Keratinocyte (primary cell): ENCODE results near the gene PPIL4. TPM values are rescaled to one million over a fixed set of nuclear protein-coding genes. Genes with fewer than 3 reads are reported as not detected.

Experiments used
- DNase-seq: peaks from one replicate; pipeline ENCODE4 v3.0.0-alpha.2; 2011; ENCODE audit warnings: low read depth, missing footprints, low spot score
- FAIRE-seq: peaks from 2 replicates; lab custom pipeline; 2011; peaks lifted over from hg19 to GRCh38; lab: Jason Lieb, UNC
- H2AFZ ChIP-seq: 2 replicates; pipeline ENCODE4 v1.6.0; 2012; ENCODE audit warnings: low read length, control low read depth, inconsistent platforms; ENCODE audit not compliant: control insufficient read depth
- H3K27ac ChIP-seq: 2 replicates; pipeline ENCODE4 v1.5.1; 2011; ENCODE audit warnings: low read length; ENCODE audit not compliant: control insufficient read depth, insufficient read depth
- H3K27me3 ChIP-seq: 3 replicates; pipeline ENCODE4 v1.6.0; 2011; ENCODE audit warnings: low read length; ENCODE audit not compliant: control insufficient read depth, insufficient read depth; ENCODE audit errors: extremely low read depth
- H3K36me3 ChIP-seq, 2 experiments: 2 replicates in 1 of 2; 3 replicates in 1 of 2; pipeline ENCODE4 v1.5.1; 2011; ENCODE audit warnings: low read length in 2 of 2, mild to moderate bottlenecking in 1 of 2; ENCODE audit not compliant: control insufficient read depth in 2 of 2, insufficient read depth in 2 of 2; ENCODE audit errors: extremely low read depth in 1 of 2
- H3K4me1 ChIP-seq: 3 replicates; pipeline ENCODE4 v1.5.1; 2011; ENCODE audit warnings: low read length; ENCODE audit not compliant: control insufficient read depth, insufficient read depth; ENCODE audit errors: extremely low read depth
- H3K4me2 ChIP-seq: 3 replicates; pipeline ENCODE4 v1.6.0; 2011; ENCODE audit warnings: low read depth, low read length; ENCODE audit not compliant: control insufficient read depth, insufficient read depth; ENCODE audit errors: extremely low read depth
- H3K4me3 ChIP-seq, 3 experiments: fragments of 200-600 bp in 1 of 3; sonication (generic) in 1 of 3; 2 replicates in 2 of 3; 3 replicates in 1 of 3; pipeline ENCODE4 v1.5.1; 2011 to 2016; ENCODE audit warnings: low read length in 3 of 3, mild to moderate bottlenecking in 3 of 3, control low read depth in 2 of 3, inconsistent platforms in 1 of 3, low read depth in 1 of 3, mixed read lengths in 1 of 3, mixed run types in 1 of 3, moderate library complexity in 1 of 3; ENCODE audit not compliant: control insufficient read depth in 2 of 3, insufficient read depth in 2 of 3; ENCODE audit errors: extremely low read depth in 1 of 3
- H3K79me2 ChIP-seq: 2 replicates; pipeline ENCODE4 v1.6.0; 2012; ENCODE audit warnings: low read length; ENCODE audit not compliant: control insufficient read depth, insufficient read depth
- H3K9ac ChIP-seq: 3 replicates; pipeline ENCODE4 v1.6.0; 2011; ENCODE audit warnings: low read length; ENCODE audit not compliant: control insufficient read depth, insufficient read depth; ENCODE audit errors: extremely low read depth
- H3K9me1 ChIP-seq: 3 replicates; pipeline ENCODE4 v1.6.0; 2011; ENCODE audit warnings: low read length; ENCODE audit not compliant: control insufficient read depth, insufficient read depth; ENCODE audit errors: extremely low read depth
- H3K9me3 ChIP-seq: 2 replicates; pipeline ENCODE4 v1.5.1; 2012; ENCODE audit warnings: low read depth, low read length; ENCODE audit not compliant: control insufficient read depth
- H4K20me1 ChIP-seq: 3 replicates; pipeline ENCODE4 v1.6.0; 2011; ENCODE audit warnings: low read length; ENCODE audit not compliant: control insufficient read depth, insufficient read depth; ENCODE audit errors: extremely low read depth
- EZH2 ChIP-seq: IDR thresholded peaks from one replicate; pipeline ENCODE4 v1.6.1; 2012; ENCODE audit warnings: inconsistent platforms, mild to moderate bottlenecking, low read length, moderate library complexity
- dilution Hi-C: fragments of 300-500 bp; cut with MboI; formaldehyde crosslinking; loops from one replicate; pipeline ENCODE4 v1.7.0; 2020; ENCODE audit warnings: low sequenced_read_pairs; ENCODE audit not compliant: extremely low pct_ligation_motif_present
- polyA plus RNA-seq, 5 experiments: library from polyadenylated mRNA; depleted of rRNA in 3 of 5; stranded (reverse) in 3 of 5; stranded (forward) in 1 of 5; unstranded in 1 of 5; fragments of >200 nt; gene quantifications; 1 replicate in 1 of 5; 2 replicates in 3 of 5; 3 replicates in 1 of 5; pipeline versions ENCODE4 v1.2.1 to v1.2.3, GENCODE V29; 2011 to 2012; ENCODE audit warnings: missing spikeins in 2 of 5, low read depth in 1 of 5, low replicate concordance in 1 of 5
- TF ChIP-seq, protein P1 (sequence below), 3 experiments: IDR thresholded peaks in 1 of 3; conservative IDR thresholded peaks in 1 of 3; optimal IDR thresholded peaks in 1 of 3; 2 replicates in 2 of 3; 3 replicates in 1 of 3; pipeline versions ENCODE3 to v1.5.1; 2011; ENCODE audit warnings: low read length in 3 of 3, mild to moderate bottlenecking in 3 of 3, moderate library complexity in 2 of 3, control low read depth in 1 of 3, inconsistent platforms in 1 of 3; ENCODE audit not compliant: insufficient read depth in 2 of 3; ENCODE audit errors: extremely low read depth in 1 of 3

Gene PPIL4
- polyA plus RNA-seq, 1 donor (not counting 4 experiments of a cell fraction or from before 2014, with no cell fraction given) = 14.0 TPM

- Histone ChIP-seq H3K4me2 (no peak overlapping the region), H3K79me2 (no peaks in the 10 kb centered on the region), H3K9ac (no peak overlapping the region), H4K20me1 (no peaks in the 10 kb centered on the region), H3K27ac (no peak overlapping the region), H2AFZ (no peak overlapping the region), H3K36me3 (peaks cover 8 to 12% of the 10 kb centered on the region in 2 experiments), H3K9me1 (no peaks in the 10 kb centered on the region), H3K27me3 (no peaks in the 10 kb centered on the region), H3K9me3 (no peaks in the 10 kb centered on the region), H3K4me3 (no peak overlapping the region), H3K4me1 (no peaks in the 10 kb centered on the region)
- FAIRE-seq = no peak
- DNase-seq = no peak
- TF ChIP-seq, protein P1, sequence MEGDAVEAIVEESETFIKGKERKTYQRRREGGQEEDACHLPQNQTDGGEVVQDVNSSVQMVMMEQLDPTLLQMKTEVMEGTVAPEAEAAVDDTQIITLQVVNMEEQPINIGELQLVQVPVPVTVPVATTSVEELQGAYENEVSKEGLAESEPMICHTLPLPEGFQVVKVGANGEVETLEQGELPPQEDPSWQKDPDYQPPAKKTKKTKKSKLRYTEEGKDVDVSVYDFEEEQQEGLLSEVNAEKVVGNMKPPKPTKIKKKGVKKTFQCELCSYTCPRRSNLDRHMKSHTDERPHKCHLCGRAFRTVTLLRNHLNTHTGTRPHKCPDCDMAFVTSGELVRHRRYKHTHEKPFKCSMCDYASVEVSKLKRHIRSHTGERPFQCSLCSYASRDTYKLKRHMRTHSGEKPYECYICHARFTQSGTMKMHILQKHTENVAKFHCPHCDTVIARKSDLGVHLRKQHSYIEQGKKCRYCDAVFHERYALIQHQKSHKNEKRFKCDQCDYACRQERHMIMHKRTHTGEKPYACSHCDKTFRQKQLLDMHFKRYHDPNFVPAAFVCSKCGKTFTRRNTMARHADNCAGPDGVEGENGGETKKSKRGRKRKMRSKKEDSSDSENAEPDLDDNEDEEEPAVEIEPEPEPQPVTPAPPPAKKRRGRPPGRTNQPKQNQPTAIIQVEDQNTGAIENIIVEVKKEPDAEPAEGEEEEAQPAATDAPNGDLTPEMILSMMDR (optimal IDR thresholded peaks at IDR 0.05 in 1 of 3, IDR thresholded peaks at IDR 0.05 in 1 of 3, conservative IDR thresholded peaks at IDR 0.05 in 1 of 3; ENCODE audit: extremely low read depth in 1 of 3, insufficient read depth in 2 of 3, low read length in 3 of 3) = no peak
- no peak for TF ChIP-seq EZH2
- dilution Hi-C loops = no loop called here
Observed at GRCh38 chr6:149592983-149593382, 47.1 kb upstream of the PPIL4 start.

DNA sequence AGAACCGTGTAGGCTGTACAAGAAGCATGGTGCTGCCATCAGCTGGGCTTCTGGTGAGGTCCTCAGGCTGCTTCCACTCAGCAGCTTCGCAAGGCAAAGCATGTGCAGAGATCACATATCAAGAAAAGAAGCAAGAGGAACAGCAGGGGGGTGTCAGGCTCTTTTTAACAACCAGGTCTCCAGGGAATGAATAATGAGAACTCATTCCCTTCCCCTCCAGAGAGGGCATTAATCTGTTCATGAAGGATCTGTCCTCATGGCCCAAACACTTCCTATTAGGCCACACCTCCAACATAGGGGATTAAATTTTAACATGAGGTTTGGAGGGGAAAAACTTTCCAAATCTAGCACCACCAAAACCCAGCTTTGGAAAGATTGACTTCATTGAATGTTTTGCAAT lies 40.3 kb upstream of the PPIL4 start:
- no peaks in the 10 kb centered on the region for H3K9me1 ChIP-seq
- no peaks in the 10 kb centered on the region for H3K79me2 ChIP-seq
- no peak overlapping the region for H3K9ac ChIP-seq
- no peak overlapping the region for H3K27ac ChIP-seq
- no peaks in the 10 kb centered on the region for H3K9me3 ChIP-seq
- TF ChIP-seq, protein P1 (optimal IDR thresholded peaks at IDR 0.05 in 1 of 3, IDR thresholded peaks at IDR 0.05 in 1 of 3, conservative IDR thresholded peaks at IDR 0.05 in 1 of 3; ENCODE audit: extremely low read depth in 1 of 3, insufficient read depth in 2 of 3, low read length in 3 of 3) = no peak
- no peak for TF ChIP-seq EZH2
- H2AFZ ChIP-seq = no peak overlapping the region
- no peak overlapping the region for H3K4me3 ChIP-seq
- DNase-seq (no peak), FAIRE-seq (no peak)
- peaks cover 7% of the 10 kb centered on the region for H3K4me1 ChIP-seq
- H3K4me2 ChIP-seq = no peak overlapping the region
- peaks cover 1 to 6% of the 10 kb centered on the region in 2 experiments for H3K36me3 ChIP-seq
- no peaks in the 10 kb centered on the region for H3K27me3 ChIP-seq
- H4K20me1 ChIP-seq = no peaks in the 10 kb centered on the region
- dilution Hi-C loops = no loop called here
